Measurements from ENCODE around the gene DOCK10. TPM values are rescaled to one million over a fixed set of nuclear protein-coding genes. Genes with fewer than 3 reads are reported as not detected.

DOCK10 gene
- total RNA-seq, 6 experiments from 2014 or later = 61.1 to 78.8 (median 75.8) TPM

DNA sequence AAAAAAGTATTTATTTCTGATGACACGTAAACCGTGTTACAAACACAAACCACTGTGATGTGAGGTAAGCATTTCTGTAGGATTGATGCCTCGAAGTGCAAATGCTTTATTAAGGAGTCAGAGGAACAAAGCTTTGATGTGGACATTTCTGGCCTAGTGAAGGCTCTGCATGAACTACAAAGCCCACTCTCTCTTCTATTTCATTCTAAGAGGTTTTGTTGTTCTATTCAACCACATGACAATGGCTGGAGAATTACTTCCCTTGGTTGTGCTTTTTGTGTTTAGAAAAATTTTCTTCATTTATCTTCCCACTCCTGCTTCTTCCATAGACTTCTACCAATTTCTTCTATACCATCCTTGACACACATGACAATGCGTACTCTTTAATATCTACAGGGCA, 200.4 kb downstream of the DOCK10 start:
- DNase-seq = no peak
- TF ChIP-seq, protein P1, sequence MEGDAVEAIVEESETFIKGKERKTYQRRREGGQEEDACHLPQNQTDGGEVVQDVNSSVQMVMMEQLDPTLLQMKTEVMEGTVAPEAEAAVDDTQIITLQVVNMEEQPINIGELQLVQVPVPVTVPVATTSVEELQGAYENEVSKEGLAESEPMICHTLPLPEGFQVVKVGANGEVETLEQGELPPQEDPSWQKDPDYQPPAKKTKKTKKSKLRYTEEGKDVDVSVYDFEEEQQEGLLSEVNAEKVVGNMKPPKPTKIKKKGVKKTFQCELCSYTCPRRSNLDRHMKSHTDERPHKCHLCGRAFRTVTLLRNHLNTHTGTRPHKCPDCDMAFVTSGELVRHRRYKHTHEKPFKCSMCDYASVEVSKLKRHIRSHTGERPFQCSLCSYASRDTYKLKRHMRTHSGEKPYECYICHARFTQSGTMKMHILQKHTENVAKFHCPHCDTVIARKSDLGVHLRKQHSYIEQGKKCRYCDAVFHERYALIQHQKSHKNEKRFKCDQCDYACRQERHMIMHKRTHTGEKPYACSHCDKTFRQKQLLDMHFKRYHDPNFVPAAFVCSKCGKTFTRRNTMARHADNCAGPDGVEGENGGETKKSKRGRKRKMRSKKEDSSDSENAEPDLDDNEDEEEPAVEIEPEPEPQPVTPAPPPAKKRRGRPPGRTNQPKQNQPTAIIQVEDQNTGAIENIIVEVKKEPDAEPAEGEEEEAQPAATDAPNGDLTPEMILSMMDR (IDR thresholded peaks at IDR 0.05) = no peak
- Mint-ChIP-seq H3K27me3 (ENCODE audit: insufficient read depth) (no peaks in the 10 kb centered on the region; the same call in 1 of the 2 replicates), H3K27ac (no peak overlapping the region), H3K4me1 (ENCODE audit: low read depth) (peaks cover 50% of the 10 kb centered on the region), H3K4me3 (no peak overlapping the region), H3K9me3 (peaks cover 12% of the 10 kb centered on the region; the same call in 1 of the 2 replicates), H3K36me3 (ENCODE audit: low read depth) (peaks cover 84% of the 10 kb centered on the region)

DNA sequence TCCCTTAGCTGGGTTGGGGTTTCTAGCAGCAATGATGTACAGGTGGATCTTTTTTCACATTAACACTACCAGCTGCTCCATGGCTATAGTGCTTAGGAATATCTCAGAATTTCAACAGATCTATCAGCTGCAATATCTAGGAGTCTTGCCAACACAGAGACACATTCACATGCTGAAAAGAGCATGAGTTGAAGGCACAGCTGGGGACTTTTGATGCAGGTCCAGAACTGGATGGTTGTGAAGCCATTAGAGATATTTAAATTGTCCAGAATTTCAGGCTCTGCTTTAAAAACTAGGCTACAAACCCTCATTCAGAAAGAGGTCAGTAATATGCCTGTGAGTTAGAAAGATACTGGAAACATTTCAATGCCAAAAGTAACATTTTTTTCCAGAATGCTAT, 203.9 kb downstream of the DOCK10 start:
- peaks cover 86% of the 10 kb centered on the region for H3K36me3 Mint-ChIP-seq (ENCODE audit: low read depth)
- TF ChIP-seq, protein P1 (IDR thresholded peaks at IDR 0.05) = no peak
- H3K27ac Mint-ChIP-seq = peak overlapping the region; percentile 83
- peaks cover 71% of the 10 kb centered on the region for H3K4me1 Mint-ChIP-seq (ENCODE audit: low read depth)
- H3K4me3 Mint-ChIP-seq = peak overlapping the region; percentile 9; the same call in 1 of the 2 replicates
- H3K9me3 Mint-ChIP-seq = peaks cover 12% of the 10 kb centered on the region; the same call in 1 of the 2 replicates
- DNase-seq = no peak
- peaks cover 2% of the 10 kb centered on the region for H3K27me3 Mint-ChIP-seq (ENCODE audit: insufficient read depth)

DNA sequence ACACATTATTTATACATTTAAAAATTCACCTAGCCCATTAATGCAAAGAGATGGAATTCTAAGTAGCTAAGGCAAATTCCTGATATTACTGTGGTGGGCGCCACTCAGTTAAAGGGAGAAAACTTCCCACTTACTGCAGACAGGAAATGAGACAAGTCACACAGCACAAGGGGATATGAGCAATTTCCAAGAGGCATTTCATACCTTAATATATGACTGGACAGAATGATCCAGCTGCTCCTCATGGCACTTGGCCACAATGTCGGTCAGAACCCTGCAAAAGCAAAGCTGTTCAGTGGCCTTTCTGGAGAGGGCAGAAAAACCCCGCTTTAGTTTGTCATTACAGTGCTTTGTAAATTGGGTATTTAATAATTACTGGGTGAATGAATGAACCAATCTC, 204.7 kb downstream of the DOCK10 start:
- peaks cover 12% of the 10 kb centered on the region; the same call in 1 of the 2 replicates for H3K9me3 Mint-ChIP-seq
- H3K4me1 Mint-ChIP-seq (ENCODE audit: low read depth) = peaks cover 71% of the 10 kb centered on the region
- DNase-seq = peak; percentile 84
- TF ChIP-seq, protein P1 (IDR thresholded peaks at IDR 0.05) = no peak; the same call in 1 of the 2 replicates
- H3K4me3 Mint-ChIP-seq = peak overlapping the region; percentile 44
- H3K27me3 Mint-ChIP-seq (ENCODE audit: insufficient read depth) = peaks cover 5% of the 10 kb centered on the region
- peaks cover 86% of the 10 kb centered on the region for H3K36me3 Mint-ChIP-seq (ENCODE audit: low read depth)
- H3K27ac Mint-ChIP-seq = peak overlapping the region; percentile 83

DNA sequence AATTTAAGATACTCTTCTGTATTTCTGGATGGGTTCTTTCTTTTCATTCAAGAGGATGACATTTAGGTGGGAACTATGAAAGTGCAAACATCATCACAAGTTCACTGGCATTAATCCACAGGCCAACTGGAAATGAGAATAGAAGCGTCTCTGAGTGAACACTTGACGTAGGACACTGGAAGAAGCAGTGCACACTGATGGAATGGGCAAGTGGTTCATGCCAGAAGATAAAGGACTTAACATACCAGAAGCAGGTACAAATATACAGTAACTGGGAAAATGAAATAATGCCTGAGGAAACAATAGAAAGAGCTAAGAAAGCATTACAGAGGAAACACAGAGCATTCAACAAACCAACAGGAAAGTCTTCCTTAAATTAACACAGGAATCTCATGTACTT, 205.2 kb downstream of the DOCK10 start:
- H3K27ac Mint-ChIP-seq = peak overlapping the region; percentile 83
- H3K4me3 Mint-ChIP-seq = peak overlapping the region; percentile 44
- H3K27me3 Mint-ChIP-seq (ENCODE audit: insufficient read depth) = peaks cover 5% of the 10 kb centered on the region
- H3K36me3 Mint-ChIP-seq (ENCODE audit: low read depth) = peaks cover 86% of the 10 kb centered on the region
- TF ChIP-seq, protein P1 (IDR thresholded peaks at IDR 0.05) = no peak
- peaks cover 72% of the 10 kb centered on the region for H3K4me1 Mint-ChIP-seq (ENCODE audit: low read depth)
- no peak for DNase-seq
- H3K9me3 Mint-ChIP-seq = peaks cover 12% of the 10 kb centered on the region; the same call in 1 of the 2 replicates

DNA sequence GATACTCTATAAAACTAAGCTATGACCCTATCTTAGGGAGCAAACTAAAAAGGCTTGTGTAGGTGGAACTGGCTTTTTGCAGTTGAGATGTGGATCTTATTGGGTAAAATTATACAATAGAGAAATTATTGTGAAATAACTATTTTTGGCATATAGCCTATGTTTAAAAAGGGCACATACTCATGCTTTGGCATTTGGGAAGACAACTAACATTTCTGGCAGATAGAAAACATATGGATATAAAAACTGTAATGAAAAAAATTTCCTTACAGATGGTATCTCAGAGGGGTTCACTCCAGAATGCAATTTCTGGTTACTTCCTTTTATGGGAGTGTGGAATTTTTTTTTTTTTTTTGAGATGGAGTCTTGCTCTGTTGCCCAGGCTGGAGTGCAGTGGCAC, 206.0 kb downstream of the DOCK10 start:
- Mint-ChIP-seq H3K4me3 (peak overlapping the region; percentile 15; the same call in 1 of the 2 replicates), H3K9me3 (peaks cover 12% of the 10 kb centered on the region; the same call in 1 of the 2 replicates), H3K27ac (peak overlapping the region; percentile 83), H3K36me3 (ENCODE audit: low read depth) (peaks cover 86% of the 10 kb centered on the region), H3K4me1 (ENCODE audit: low read depth) (peaks cover 75% of the 10 kb centered on the region), H3K27me3 (ENCODE audit: insufficient read depth) (peaks cover 5% of the 10 kb centered on the region)
- DNase-seq = peak; percentile 57
- TF ChIP-seq, protein P1 (IDR thresholded peaks at IDR 0.05) = no peak
